Measurements from ENCODE around the gene UBR4. TPM values are rescaled to one million over a fixed set of nuclear protein-coding genes. Genes with fewer than 3 reads are reported as not detected.
A peak's percentile ranks its signal among the peaks of the same experiment; 100 is the strongest.

Gene UBR4
- total RNA-seq, 1 donor from 2014 or later = 125 TPM

DNA sequence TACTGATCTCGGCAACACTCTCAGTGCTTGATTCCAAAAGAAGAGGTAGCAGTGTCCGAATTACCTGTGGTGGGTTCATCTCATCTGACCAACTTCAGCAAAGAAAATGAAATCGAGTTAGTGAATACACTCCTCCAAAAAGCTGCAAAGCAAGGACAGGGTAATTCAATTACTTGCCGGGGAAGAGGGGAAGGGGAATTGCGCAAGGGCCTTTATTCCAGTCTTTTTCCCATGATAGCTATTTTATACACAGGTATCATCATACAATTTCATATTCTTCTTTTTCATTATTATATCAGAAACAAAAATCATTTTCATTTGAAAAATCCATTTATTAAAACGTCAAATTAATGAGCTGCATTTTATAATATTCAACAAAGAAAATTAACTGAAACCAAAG is 42.9 kb downstream of the UBR4 start:
- Histone ChIP-seq H3K36me3 (peaks cover 100% of the 10 kb centered on the region), H3K9me3 (no peaks in the 10 kb centered on the region), H3K27me3 (ENCODE audit: low read depth) (no peaks in the 10 kb centered on the region), H3K4me1 (no peaks in the 10 kb centered on the region), H3K4me3 (no peak overlapping the region), H3K27ac (no peak overlapping the region)
- ATAC-seq (no peak), DNase-seq (no peak)
- TF ChIP-seq, protein P1, sequence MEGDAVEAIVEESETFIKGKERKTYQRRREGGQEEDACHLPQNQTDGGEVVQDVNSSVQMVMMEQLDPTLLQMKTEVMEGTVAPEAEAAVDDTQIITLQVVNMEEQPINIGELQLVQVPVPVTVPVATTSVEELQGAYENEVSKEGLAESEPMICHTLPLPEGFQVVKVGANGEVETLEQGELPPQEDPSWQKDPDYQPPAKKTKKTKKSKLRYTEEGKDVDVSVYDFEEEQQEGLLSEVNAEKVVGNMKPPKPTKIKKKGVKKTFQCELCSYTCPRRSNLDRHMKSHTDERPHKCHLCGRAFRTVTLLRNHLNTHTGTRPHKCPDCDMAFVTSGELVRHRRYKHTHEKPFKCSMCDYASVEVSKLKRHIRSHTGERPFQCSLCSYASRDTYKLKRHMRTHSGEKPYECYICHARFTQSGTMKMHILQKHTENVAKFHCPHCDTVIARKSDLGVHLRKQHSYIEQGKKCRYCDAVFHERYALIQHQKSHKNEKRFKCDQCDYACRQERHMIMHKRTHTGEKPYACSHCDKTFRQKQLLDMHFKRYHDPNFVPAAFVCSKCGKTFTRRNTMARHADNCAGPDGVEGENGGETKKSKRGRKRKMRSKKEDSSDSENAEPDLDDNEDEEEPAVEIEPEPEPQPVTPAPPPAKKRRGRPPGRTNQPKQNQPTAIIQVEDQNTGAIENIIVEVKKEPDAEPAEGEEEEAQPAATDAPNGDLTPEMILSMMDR (IDR thresholded peaks at IDR 0.05) = no peak
- intact Hi-C loops (cut with DNase I) = no loop called here

DNA sequence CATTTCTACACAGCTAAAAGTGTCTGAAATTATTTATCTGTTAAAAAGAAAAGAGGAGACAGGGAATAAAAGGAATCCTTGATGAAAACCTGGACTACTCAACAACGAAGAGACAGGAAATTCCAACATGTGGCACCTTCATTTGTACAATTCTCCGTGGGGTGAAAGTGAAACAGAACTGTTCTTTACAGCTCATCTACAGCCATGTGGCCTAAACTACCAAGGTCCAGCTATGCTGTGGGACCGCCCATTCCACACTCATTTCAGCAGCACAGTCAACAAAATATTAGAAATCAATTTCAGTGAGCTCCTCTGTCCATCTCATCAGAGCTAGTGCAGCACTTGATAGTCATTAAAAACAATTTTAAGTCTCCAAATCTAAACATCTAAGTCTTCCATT is 44.0 kb downstream of the UBR4 start:
- ATAC-seq = no peak
- H3K27ac ChIP-seq = no peak overlapping the region
- TF ChIP-seq, protein P1 (IDR thresholded peaks at IDR 0.05) = no peak

DNA sequence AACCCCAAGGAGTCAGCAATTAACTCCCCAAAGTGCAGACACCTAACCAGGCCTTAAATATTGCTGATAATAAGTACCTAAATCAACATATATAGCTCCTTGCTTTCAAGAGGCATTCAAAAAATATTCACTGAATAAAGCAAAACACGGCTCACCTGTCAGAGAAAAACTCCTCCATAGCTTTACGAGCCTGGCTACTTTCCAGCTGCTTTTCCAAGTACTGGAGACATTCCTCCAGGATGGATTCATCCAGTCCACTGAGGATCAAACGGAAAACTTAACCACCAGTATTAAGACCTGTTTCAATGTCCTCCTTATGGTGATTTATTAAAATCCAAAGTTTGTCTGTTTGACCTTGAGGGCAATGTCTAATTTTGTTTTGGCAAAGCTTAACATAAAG is 44.6 kb downstream of the UBR4 start:
- no peak for DNase-seq
- intact Hi-C loops (cut with DNase I) = no loop called here
- no peak overlapping the region for H3K4me3 ChIP-seq
- H3K4me1 ChIP-seq = no peaks in the 10 kb centered on the region
- no peak for ATAC-seq
- peaks cover 100% of the 10 kb centered on the region for H3K36me3 ChIP-seq
- no peaks in the 10 kb centered on the region for H3K27me3 ChIP-seq (ENCODE audit: low read depth)
- no peaks in the 10 kb centered on the region for H3K9me3 ChIP-seq
- TF ChIP-seq, protein P1 (IDR thresholded peaks at IDR 0.05) = no peak
- no peak overlapping the region for H3K27ac ChIP-seq

More for the DNA sequence above, 44.0 kb downstream of the UBR4 start:
- no peak for DNase-seq
- no peaks in the 10 kb centered on the region for H3K4me1 ChIP-seq
- H3K36me3 ChIP-seq = peaks cover 100% of the 10 kb centered on the region
- no peaks in the 10 kb centered on the region for H3K27me3 ChIP-seq (ENCODE audit: low read depth)
- H3K4me3 ChIP-seq = no peak overlapping the region
- no peaks in the 10 kb centered on the region for H3K9me3 ChIP-seq
- intact Hi-C loops (cut with DNase I) = no loop called here

DNA sequence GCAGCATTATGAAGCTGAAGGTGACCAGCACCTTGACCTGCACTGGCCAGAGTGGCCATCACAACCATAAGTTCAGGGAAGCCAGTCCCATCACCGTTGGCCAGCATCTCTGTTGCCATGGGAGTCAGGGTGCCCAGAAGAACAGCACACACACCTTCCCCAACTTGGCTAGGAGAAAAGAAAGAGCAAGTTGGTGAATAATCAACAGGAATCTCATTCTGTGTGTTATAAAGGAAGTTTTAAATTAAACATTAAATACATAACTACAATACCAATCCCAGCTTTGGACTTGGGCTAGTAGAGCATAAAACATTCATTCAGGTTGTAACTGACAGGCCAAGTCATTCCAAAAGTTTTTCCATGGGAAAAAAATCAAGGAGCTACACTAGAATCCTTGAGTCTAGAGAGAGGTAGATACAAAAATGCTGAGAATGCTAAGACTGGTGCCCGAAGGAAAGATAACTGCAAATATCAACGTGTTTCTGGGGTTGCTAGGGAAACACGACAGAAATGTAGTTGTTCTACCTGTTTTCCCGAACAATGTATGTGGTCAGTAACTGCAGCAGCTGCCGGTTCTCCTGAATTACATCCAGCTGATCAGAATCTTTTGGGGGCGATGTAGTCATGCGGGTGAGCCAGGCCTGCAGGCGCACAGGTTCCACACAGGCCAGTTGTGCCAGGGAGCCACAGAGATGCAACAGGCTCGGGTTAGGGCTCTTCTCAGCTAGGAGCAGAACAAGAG is 45.6 kb downstream of the UBR4 start:
- no peaks in the 10 kb centered on the region for H3K9me3 ChIP-seq
- no peak for DNase-seq
- no peak overlapping the region for H3K4me3 ChIP-seq
- no peak overlapping the region for H3K27ac ChIP-seq
- no peaks in the 10 kb centered on the region for H3K27me3 ChIP-seq (ENCODE audit: low read depth)
- intact Hi-C loops (cut with DNase I) = no loop called here
- H3K36me3 ChIP-seq = peaks cover 100% of the 10 kb centered on the region
- no peak for ATAC-seq
- TF ChIP-seq, protein P1 (IDR thresholded peaks at IDR 0.05) = no peak
- H3K4me1 ChIP-seq = no peaks in the 10 kb centered on the region

DNA sequence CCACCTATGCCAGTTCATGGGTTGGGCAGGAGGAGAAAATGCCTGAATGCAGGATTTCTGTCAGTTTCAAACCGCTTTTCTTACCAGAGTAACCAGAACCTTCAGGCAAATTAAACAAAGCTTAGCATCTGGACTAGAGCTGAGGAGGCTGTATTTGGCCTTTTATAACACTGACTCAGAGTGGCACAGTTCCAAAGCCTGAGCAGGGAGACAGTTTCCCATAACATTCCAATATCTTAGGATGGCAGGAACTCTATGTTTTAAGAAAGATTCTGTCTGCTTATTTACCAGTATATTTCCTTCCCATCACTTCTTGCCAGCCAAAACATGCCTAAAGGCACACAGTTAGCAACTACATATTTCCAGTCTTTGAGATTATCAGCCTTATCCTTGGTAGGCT is 46.8 kb downstream of the UBR4 start:
- H3K27me3 ChIP-seq (ENCODE audit: low read depth) = no peaks in the 10 kb centered on the region
- TF ChIP-seq, protein P1 (IDR thresholded peaks at IDR 0.05) = no peak
- peak overlapping the region; percentile 4 for H3K27ac ChIP-seq
- no peaks in the 10 kb centered on the region for H3K9me3 ChIP-seq
- ATAC-seq (no peak), DNase-seq (no peak)
- no peaks in the 10 kb centered on the region for H3K4me1 ChIP-seq
- peaks cover 100% of the 10 kb centered on the region for H3K36me3 ChIP-seq
- no peak overlapping the region for H3K4me3 ChIP-seq
- intact Hi-C loops (cut with DNase I) = no loop called here
